K562 (cell line): ENCODE results near the gene DNAJB13. TPM values are rescaled to one million over a fixed set of nuclear protein-coding genes. Genes with fewer than 3 reads are reported as not detected.

Source experiments
- ATF7 ChIP-seq: fragments of 450-650 bp; IDR thresholded peaks from 2 replicates; pipeline ENCODE4 v1.7.1; 2014; ENCODE audit warnings: mild to moderate bottlenecking, moderate library complexity
- BHLHE40 ChIP-seq: IDR thresholded peaks from 2 replicates; pipeline ENCODE4 v1.6.1; 2011; ENCODE audit warnings: low read length, improper control_type of control experiment
- BMI1 ChIP-seq: fragments of 150-350 bp; IDR thresholded peaks from 2 replicates; pipeline ENCODE4 v1.6.1; 2014; ENCODE audit warnings: low read length
- BRD9 ChIP-seq: fragments of 450-650 bp; IDR thresholded peaks from 2 replicates; pipeline ENCODE4 v1.6.1; 2018; ENCODE audit warnings: low read depth; ENCODE audit not compliant: partially characterized antibody
- CCNT2 ChIP-seq: IDR thresholded peaks from 2 replicates; pipeline ENCODE4 v1.6.1; 2011; ENCODE audit warnings: borderline replicate concordance, low read depth, mild to moderate bottlenecking, moderate library complexity, mixed read lengths, low read length; ENCODE audit not compliant: insufficient read length; ENCODE audit errors: extremely low read depth
- HMBOX1 ChIP-seq: sonication (generic); IDR thresholded peaks from 2 replicates; pipeline ENCODE4 v1.6.1; 2016
- MLLT1 ChIP-seq, 2 experiments: fragments of 450-650 bp; IDR thresholded peaks; 2 replicates each; pipeline ENCODE4 v1.6.1; 2016
- NCOR1 ChIP-seq: fragments of 450-650 bp; IDR thresholded peaks from 2 replicates; pipeline ENCODE4 v1.6.1; 2016; ENCODE audit warnings: mild to moderate bottlenecking, moderate library complexity
- NR4A1 ChIP-seq, 2 experiments: fragments of 250-450 bp in 1 of 2; fragments of 450-650 bp in 1 of 2; sonication (Bioruptor Pico) in 1 of 2; IDR thresholded peaks; 2 replicates each; pipeline versions ENCODE4 v1.4.0 to v1.6.1; 2016 to 2020; ENCODE audit warnings: mild to moderate bottlenecking in 2 of 2, missing compliant biosample characterization in 1 of 2, missing genetic modification characterization in 1 of 2, moderate library complexity in 1 of 2
- NRF1 ChIP-seq, 2 experiments: fragments of 450-650 bp; IDR thresholded peaks in 1 of 2; conservative IDR thresholded peaks in 1 of 2; 2 replicates each; pipeline ENCODE4 v1.6.1; 2014; ENCODE audit warnings: mild to moderate bottlenecking in 2 of 2
- NUFIP1 ChIP-seq: fragments of 450-650 bp; IDR thresholded peaks from 2 replicates; pipeline ENCODE4 v1.6.1; 2018; ENCODE audit not compliant: partially characterized antibody
- PTTG1 ChIP-seq: fragments of 450-650 bp; IDR thresholded peaks from 2 replicates; pipeline ENCODE4 v1.6.1; 2016; ENCODE audit warnings: low read depth, mild to moderate bottlenecking, missing genetic modification characterization, missing compliant biosample characterization
- RBBP5 ChIP-seq: fragments of 200-600 bp; sonication (generic); IDR thresholded peaks from 2 replicates; pipeline ENCODE4 v1.6.1; 2012; ENCODE audit warnings: borderline replicate concordance, mild to moderate bottlenecking, low read length, control low read depth, inconsistent platforms; ENCODE audit not compliant: insufficient read depth, poor library complexity, severe bottlenecking
- SMAD1 ChIP-seq: fragments of 150-350 bp; IDR thresholded peaks from 2 replicates; pipeline ENCODE4 v1.6.1; 2014; ENCODE audit warnings: low read length, low read depth; ENCODE audit not compliant: partially characterized antibody
- TAF1 ChIP-seq: IDR thresholded peaks from 2 replicates; pipeline ENCODE4 v1.6.1; 2011; ENCODE audit warnings: mild to moderate bottlenecking, low read length, moderate library complexity; ENCODE audit not compliant: insufficient read depth, control insufficient read depth, severe bottlenecking; ENCODE audit errors: extremely low read depth
- ZBTB33 ChIP-seq: sonication (generic); formaldehyde crosslinking; IDR thresholded peaks from 2 replicates; pipeline ENCODE4 v1.8.1; 2023; ENCODE audit warnings: mild to moderate bottlenecking, missing genetic modification reagents
- ZNF197 ChIP-seq: fragments of 200-800 bp; sonication (Bioruptor generic); IDR thresholded peaks from 2 replicates; pipeline ENCODE4 v1.6.1; 2016; ENCODE audit warnings: low read depth, missing genetic modification characterization, missing compliant biosample characterization
- ZNF277 ChIP-seq: fragments of 250-450 bp; sonication (Bioruptor Pico); IDR thresholded peaks from 2 replicates; pipeline ENCODE4 v1.8.0; 2022; ENCODE audit warnings: inconsistent platforms, mild to moderate bottlenecking, moderate library complexity, borderline replicate concordance
- ZNF444 ChIP-seq: fragments of 250-450 bp; sonication (Bioruptor Pico); IDR thresholded peaks from 2 replicates; pipeline ENCODE4 v1.4.0; 2020; ENCODE audit warnings: mild to moderate bottlenecking, moderate library complexity
- polyA plus RNA-seq, 8 experiments: library from polyadenylated mRNA; depleted of rRNA in 4 of 8; stranded (reverse) in 5 of 8; unstranded in 3 of 8; fragments of >200 nt; fragmentation: Nextera tagmentation in 2 of 8; fragmentation: Illumina TruSeq in 1 of 8; extraction: Ambion mirVana in 2 of 8; extraction: Trizol in 1 of 8; gene quantifications; 2 replicates each; pipeline versions ENCODE4 v1.2.1 to v1.2.3, GENCODE V29; 2011 to 2014; ENCODE audit warnings: inconsistent platforms in 1 of 8, missing spikeins in 1 of 8
- total RNA-seq, 7 experiments: library from RNA; depleted of rRNA in 6 of 7; stranded (reverse); fragments of >200 nt in 6 of 7; fragmentation: Illumina TruSeq in 2 of 7; extraction: Trizol in 2 of 7; gene quantifications; 2 replicates each; pipeline versions ENCODE4 v1.2.1 to v1.2.3, GENCODE V29; 2011 to 2021; ENCODE audit warnings: low replicate concordance in 1 of 7

Gene DNAJB13
- total and polyA plus RNA-seq, 9 of the 15 experiments (the other 6 are each of a cell fraction or from before 2014, with no cell fraction given) = 0.14 TPM; not detected in 8

- TF ChIP-seq NCOR1 (peak; percentile 98), TAF1 (peak; percentile 37), NR4A1 (CRISPR knock-in tag; IDR thresholded peaks at IDR 0.05) (0 out of 2 replicates have a peak, but pooled peaks have one; percentile 22), NR4A1 (tag; IDR thresholded peaks at IDR 0.05) (peak; percentile 90), ZNF197 (CRISPR knock-in tag) (peak; percentile 79), MLLT1 (IDR thresholded peaks at IDR 0.05) (peak; percentile 59 to 76; a peak in 3 of 4 replicates), PTTG1 (tag) (0 out of 2 replicates have a peak, but pooled peaks have one; percentile 8), ZNF444 (0 out of 2 replicates have a peak, but pooled peaks have one; percentile 66), ZBTB33 (CRISPR knock-in tag) (peak; percentile 65; the same call in 1 of the 2 replicates), ATF7 (peak; percentile 87), BHLHE40 (peak; percentile 78), BMI1 (no peak), ZNF277 (CRISPR knock-in tag) (no peak), NUFIP1 (peak; percentile 77), CCNT2 (peak; percentile 92), SMAD1 (peak; percentile 70), BRD9 (peak; percentile 43), RBBP5 (peak; percentile 61), HMBOX1 (peak; percentile 61; the same call in 1 of the 2 replicates), NRF1 (conservative IDR thresholded peaks at IDR 0.05 in 1 of 2, IDR thresholded peaks at IDR 0.05 in 1 of 2) (peak; percentile 29 to 49; a peak in 3 of 4 replicates)
Measured at GRCh38 chr11:74011360-74012073, 60.7 kb downstream of the DNAJB13 start (continued).
